Liver (tissue), 9 donors: Measurements from ENCODE around the gene HSP90AB1. TPM values are rescaled to one million over a fixed set of nuclear protein-coding genes. Genes with fewer than 3 reads are reported as not detected.
A peak's percentile ranks its signal among the peaks of the same experiment; 100 is the strongest.

Experiments
- DNase-seq: peaks from one replicate; pipeline ENCODE4 v3.0.0-alpha.2; 2017; ENCODE audit warnings: low spot score
- H3K27ac ChIP-seq, 2 donors: one replicate each; pipeline ENCODE4 v1.7.0; 2013; ENCODE audit warnings: inconsistent platforms in 2 of 2, low read length in 2 of 2, control low read depth in 1 of 2, low read depth in 1 of 2, mild to moderate bottlenecking in 1 of 2
- H3K27me3 ChIP-seq, 4 donors: one replicate each; pipeline versions ENCODE4 v1.6.1 to v1.7.0; 2013; ENCODE audit warnings: low read length in 3 of 4, inconsistent platforms in 1 of 4, mild to moderate bottlenecking in 1 of 4, moderate library complexity in 1 of 4; ENCODE audit not compliant: control insufficient read depth in 4 of 4, insufficient read depth in 4 of 4
- H3K36me3 ChIP-seq, 4 donors: one replicate each; pipeline versions ENCODE4 v1.6.1 to v1.7.0; 2013; ENCODE audit warnings: low read length in 3 of 4, mild to moderate bottlenecking in 3 of 4, low read depth in 1 of 4, moderate library complexity in 1 of 4; ENCODE audit not compliant: control insufficient read depth in 4 of 4, insufficient read depth in 3 of 4
- H3K4me1 ChIP-seq, 4 donors: one replicate each; pipeline versions ENCODE4 v1.6.1 to v1.7.0; 2013; ENCODE audit warnings: low read length in 3 of 4, mild to moderate bottlenecking in 3 of 4, moderate library complexity in 1 of 4; ENCODE audit not compliant: control insufficient read depth in 4 of 4, insufficient read depth in 4 of 4
- H3K4me3 ChIP-seq, 3 donors: one replicate each; pipeline versions ENCODE4 v1.6.1 to v1.7.0; 2013; ENCODE audit warnings: low read length in 3 of 3, control low read depth in 1 of 3, low read depth in 1 of 3, mild to moderate bottlenecking in 1 of 3
- H3K9ac ChIP-seq, 2 donors: one replicate each; pipeline ENCODE4 v1.7.0; 2013; ENCODE audit warnings: low read length in 2 of 2, mild to moderate bottlenecking in 2 of 2, moderate library complexity in 2 of 2, control low read depth in 1 of 2, low read depth in 1 of 2
- H3K9me3 ChIP-seq, 4 donors: one replicate each; pipeline versions ENCODE4 v1.6.1 to v1.7.0; 2013; ENCODE audit warnings: low read length in 3 of 4; ENCODE audit not compliant: control insufficient read depth in 4 of 4
- CTCF ChIP-seq: fragments of 150-350 bp; IDR thresholded peaks from 2 replicates; pipeline ENCODE4 v1.5.1; 2017; ENCODE audit warnings: improper control_type of control experiment, low read depth, low read length; ENCODE audit not compliant: missing input control
- EGR1 ChIP-seq, 2 donors: IDR thresholded peaks; 2 replicates each; pipeline ENCODE4 v1.6.1; 2016 to 2018; ENCODE audit warnings: antibody characterized with exemption in 2 of 2, low read depth in 2 of 2
- FOXA1 ChIP-seq: IDR thresholded peaks from 2 replicates; pipeline ENCODE4 v1.6.1; 2016; ENCODE audit warnings: antibody characterized with exemption
- FOXA2 ChIP-seq: IDR thresholded peaks from 2 replicates; pipeline ENCODE4 v1.6.1; 2016; ENCODE audit warnings: antibody characterized with exemption
- GABPA ChIP-seq, 2 donors: IDR thresholded peaks in 1 of 2; conservative IDR thresholded peaks in 1 of 2; 2 replicates each; pipeline ENCODE4 v1.6.1; 2016; ENCODE audit warnings: antibody characterized with exemption in 2 of 2, mild to moderate bottlenecking in 1 of 2, moderate library complexity in 1 of 2
- HNF4A ChIP-seq, 2 donors: conservative IDR thresholded peaks; 2 replicates each; pipeline ENCODE4 v1.6.1; 2016; ENCODE audit warnings: antibody characterized with exemption in 2 of 2, mild to moderate bottlenecking in 2 of 2
- HNF4G ChIP-seq: IDR thresholded peaks from 2 replicates; pipeline ENCODE4 v1.6.1; 2016; ENCODE audit warnings: antibody characterized with exemption
- JUND ChIP-seq, 2 donors: IDR thresholded peaks; 2 replicates each; pipeline ENCODE4 v1.6.1; 2016; ENCODE audit warnings: antibody characterized with exemption in 2 of 2
- MAX ChIP-seq: IDR thresholded peaks from 2 replicates; pipeline ENCODE4 v1.6.1; 2016; ENCODE audit warnings: antibody characterized with exemption
- NR2F2 ChIP-seq: IDR thresholded peaks from 2 replicates; pipeline ENCODE4 v1.6.1; 2016; ENCODE audit warnings: antibody characterized with exemption
- REST ChIP-seq: IDR thresholded peaks from 2 replicates; pipeline ENCODE4 v1.6.1; 2016; ENCODE audit warnings: antibody characterized with exemption, mild to moderate bottlenecking
- RXRA ChIP-seq, 2 donors: IDR thresholded peaks; 2 replicates each; pipeline ENCODE4 v1.6.1; 2017 to 2018; ENCODE audit warnings: antibody characterized with exemption in 2 of 2, mild to moderate bottlenecking in 1 of 2
- YY1 ChIP-seq: IDR thresholded peaks from 2 replicates; pipeline ENCODE4 v1.6.1; 2016; ENCODE audit warnings: antibody characterized with exemption, mild to moderate bottlenecking
- ZBTB33 ChIP-seq: IDR thresholded peaks from 2 replicates; pipeline ENCODE4 v1.6.1; 2016; ENCODE audit warnings: antibody characterized with exemption
- WGBS: extraction: QIAGEN DNeasy Blood & Tissue Kit; methylation state at CpG from one replicate; pipeline ENCODE4 v1.1.7; 2013; 5-methylcytosine and 5-hydroxymethylcytosine counted together
- polyA plus RNA-seq, 2 donors: library from polyadenylated mRNA; stranded (reverse) in 1 of 2; unstranded in 1 of 2; fragments of 200-250 nt in 1 of 2; fragments of >200 nt in 1 of 2; fragmentation: Nextera tagmentation in 1 of 2; extraction: Ambion mirVana in 1 of 2; gene quantifications; one replicate each; pipeline versions ENCODE4 v1.2.1 to v1.2.3, GENCODE V29; 2013 to 2015
- total RNA-seq, 2 donors: library from RNA; depleted of rRNA; stranded (reverse); fragments of >200 nt; gene quantifications; one replicate each; pipeline ENCODE4 v1.2.3, GENCODE V29; 2014
- donor health status: healthy.
- donor health status: healthy.
- donor health status: healthy.
- donor health status: healthy.
- donor health status: healthy.

The HSP90AB1 gene
- total and polyA plus RNA-seq, 4 donors: 129 to 281 (median 203) TPM

- no peaks in the 10 kb centered on the region for H3K9me3 ChIP-seq
Measured at GRCh38 chr6:44294832-44295791, 48.2 kb downstream of the HSP90AB1 start.

GRCh38 chr6:44297063-44298038 is 50.5 kb downstream of the HSP90AB1 start:
- Histone ChIP-seq H3K27ac (no peak overlapping the region), H3K27me3 (peaks cover 0 to 12% (median 4%) of the 10 kb centered on the region in 4 donors), H3K9ac (no peak overlapping the region), H3K9me3 (no peaks in the 10 kb centered on the region), H3K4me1 (peaks cover 7 to 13% (median 11%) of the 10 kb centered on the region in 4 donors), H3K36me3 (peaks cover 0 to 23% (median 11%) of the 10 kb centered on the region in 4 donors), H3K4me3 (peak overlapping the region in 2 of 3 donors; percentile 30 to 51)
- TF ChIP-seq ZBTB33 (no peak), YY1 (no peak), HNF4A (conservative IDR thresholded peaks at IDR 0.05) (no peak), RXRA (IDR thresholded peaks at IDR 0.05) (no peak), GABPA (IDR thresholded peaks at IDR 0.05 in 1 of 2, conservative IDR thresholded peaks at IDR 0.05 in 1 of 2) (no peak), FOXA2 (no peak), JUND (IDR thresholded peaks at IDR 0.05) (no peak), NR2F2 (no peak), MAX (no peak), CTCF (no peak), REST (no peak), FOXA1 (no peak), EGR1 (IDR thresholded peaks at IDR 0.05; ENCODE audit: low read depth in 2 of 2) (no peak), HNF4G (no peak)
- WGBS: 1% methylated on average over 86 of the region's 86 CpGs
- no peak for DNase-seq

More at GRCh38 chr6:44294832-44295791, 48.2 kb downstream of the HSP90AB1 start:
- 66% methylated on average over 7 of the region's 7 CpGs for WGBS
- H3K27ac ChIP-seq: no peak overlapping the region
- H3K4me1 ChIP-seq: peaks cover 7 to 13% (median 11%) of the 10 kb centered on the region in 4 donors
- peaks cover 0 to 16% (median 8%) of the 10 kb centered on the region in 4 donors for H3K27me3 ChIP-seq
- no peak for TF ChIP-seq YY1
- H3K4me3 ChIP-seq: no peak overlapping the region
- no peak for DNase-seq
- no peak overlapping the region for H3K9ac ChIP-seq
- H3K36me3 ChIP-seq: peaks cover 0 to under 1% (median under 1%) of the 10 kb centered on the region in 4 donors
